ENCODE results near the gene SORCS2.

SORCS2 gene

DNA sequence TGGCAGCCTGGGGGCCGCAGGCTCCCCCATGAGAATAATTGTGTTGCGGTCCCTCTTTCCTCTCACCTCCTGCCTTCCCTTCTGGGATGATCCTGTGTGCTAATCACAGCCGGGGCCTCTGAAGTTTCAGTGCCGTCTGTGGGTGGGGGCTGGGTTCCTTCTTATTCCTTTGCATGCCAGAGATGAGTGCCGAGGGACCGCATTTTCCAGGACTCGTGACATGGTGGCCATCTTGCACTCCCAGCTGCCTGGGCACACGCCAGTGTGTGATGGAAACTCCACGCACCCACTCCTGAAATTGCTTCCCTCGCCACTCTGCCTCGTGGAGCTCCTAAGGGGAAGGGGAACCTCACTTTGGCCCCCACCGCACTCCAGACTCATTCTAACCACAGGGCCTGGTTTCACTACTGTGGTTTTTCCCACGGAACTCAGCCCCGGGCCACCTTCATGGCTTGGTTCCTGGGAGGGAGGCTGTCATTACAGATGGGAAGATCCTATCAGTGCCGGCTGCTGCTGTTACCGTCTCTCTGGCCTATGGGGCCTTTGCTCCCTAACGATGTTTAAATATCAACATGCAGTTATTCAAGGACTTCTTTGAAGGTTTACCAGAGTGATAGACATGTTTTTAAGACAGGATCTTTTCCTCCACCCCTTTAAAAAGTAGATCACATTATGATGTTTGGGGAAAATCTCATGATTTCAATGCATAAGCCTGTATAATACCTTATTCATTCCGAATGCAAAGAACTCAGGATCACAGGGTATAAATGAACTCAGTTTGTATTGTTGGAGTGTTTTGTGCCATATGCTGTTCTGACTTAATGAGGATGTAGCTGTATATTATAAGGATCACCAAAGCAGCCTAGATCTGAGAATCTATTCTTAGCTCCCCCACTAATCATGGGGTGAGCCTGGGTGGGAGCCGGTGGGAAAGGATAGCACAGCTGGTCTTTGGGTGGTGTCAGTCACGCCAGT lies 89.6 kb downstream of the SORCS2 start:
- in situ Hi-C loops (cut with MboI; ENCODE audit: low pct_unique_long_range_greater_than_20kb, low sequenced_read_pairs, unreplicated experiment): no loop called here
- TF ChIP-seq CTCF (IDR thresholded peaks at IDR 0.05; ENCODE audit: extremely low read depth, insufficient read depth, missing control alignments): no peak
- no peak for DNase-seq (ENCODE audit: low spot score)

DNA sequence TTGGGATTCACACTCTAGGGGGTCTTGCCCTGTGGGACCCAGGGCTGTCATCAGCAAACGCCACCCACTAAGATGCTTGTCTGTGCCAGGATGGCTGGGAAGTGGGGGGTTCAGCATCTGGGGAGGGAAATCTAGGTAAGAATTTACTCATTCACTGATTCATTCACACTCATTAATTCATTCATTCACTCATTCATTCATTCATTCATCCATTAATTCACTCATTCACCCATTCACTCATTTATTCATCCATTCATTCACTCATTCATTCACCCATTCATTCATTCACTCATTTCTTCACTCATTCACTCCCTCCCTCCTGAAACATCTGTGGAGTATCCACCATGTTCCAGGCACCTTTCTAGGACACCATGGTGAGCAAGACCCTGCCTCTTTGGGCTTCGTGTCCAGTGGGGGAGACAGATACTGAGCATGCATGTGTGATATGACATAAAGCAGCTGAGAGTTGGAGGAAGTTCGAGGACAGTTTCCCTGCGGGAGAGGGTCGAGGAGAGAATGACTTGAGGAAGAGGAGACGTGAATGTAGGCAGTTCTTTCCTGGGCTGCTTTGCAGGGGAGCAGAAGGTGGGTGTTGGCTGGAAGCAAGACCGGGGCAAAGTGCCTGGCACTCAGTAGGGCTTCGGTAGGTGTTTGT lies 90.6 kb downstream of the SORCS2 start:
- DNase-seq (ENCODE audit: low spot score): no peak
- in situ Hi-C loops (cut with MboI; ENCODE audit: low pct_unique_long_range_greater_than_20kb, low sequenced_read_pairs, unreplicated experiment): no loop called here
- no peak for TF ChIP-seq CTCF (IDR thresholded peaks at IDR 0.05; ENCODE audit: extremely low read depth, insufficient read depth, missing control alignments)

- no peak for TF ChIP-seq CTCF (IDR thresholded peaks at IDR 0.05; ENCODE audit: extremely low read depth, insufficient read depth, missing control alignments)
- DNase-seq (ENCODE audit: low spot score): no peak
- in situ Hi-C loops (cut with MboI; ENCODE audit: low pct_unique_long_range_greater_than_20kb, low sequenced_read_pairs, unreplicated experiment): no loop called here
These were observed 93.1 kb downstream of the SORCS2 start for GRCh38 chr4:7285244-7286094.

DNA sequence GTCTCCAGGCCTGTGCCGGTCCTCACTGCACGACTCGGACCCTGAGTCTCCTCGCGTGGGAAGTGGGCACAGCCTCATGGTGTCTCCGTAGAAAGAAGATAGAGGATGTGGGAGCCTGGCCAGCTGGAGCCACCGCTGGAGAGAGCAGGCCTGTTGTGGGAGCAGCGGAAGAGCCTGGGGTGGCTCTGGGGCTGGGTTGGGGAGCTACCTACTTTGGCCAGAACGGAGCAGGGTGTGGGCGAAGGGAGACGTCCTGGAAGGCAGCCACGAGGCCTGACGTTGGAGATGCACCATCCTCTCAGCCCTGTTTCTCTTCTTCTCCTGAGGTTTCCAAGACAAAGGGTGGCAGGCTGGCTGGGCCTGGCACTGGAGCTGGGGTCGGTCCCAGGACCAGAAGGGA lies 93.8 kb downstream of the SORCS2 start:
- in situ Hi-C loops (cut with MboI; ENCODE audit: low pct_unique_long_range_greater_than_20kb, low sequenced_read_pairs, unreplicated experiment): no loop called here
- no peak for TF ChIP-seq CTCF (IDR thresholded peaks at IDR 0.05; ENCODE audit: extremely low read depth, insufficient read depth, missing control alignments)
- DNase-seq (ENCODE audit: low spot score): no peak

DNA sequence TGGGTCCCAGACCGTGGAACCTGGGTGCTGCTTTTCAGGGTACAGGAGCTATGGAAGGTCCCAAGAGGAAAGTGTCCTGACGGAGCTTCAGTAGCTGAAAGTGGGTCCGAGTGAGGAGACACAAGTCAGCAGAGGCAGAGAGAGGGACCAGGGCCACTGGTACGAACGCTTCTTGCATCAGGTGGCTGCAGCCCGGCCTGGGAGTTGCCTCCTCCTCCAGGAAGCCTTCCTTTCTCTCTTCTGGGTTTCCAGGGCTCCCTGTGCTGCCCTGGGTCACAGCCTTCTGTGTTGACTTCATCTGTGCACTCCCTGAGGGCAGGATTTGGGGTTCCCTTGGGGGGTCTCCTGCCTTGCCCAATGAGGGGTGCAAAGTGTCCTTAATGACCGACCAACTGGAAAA lies 94.5 kb downstream of the SORCS2 start:
- TF ChIP-seq CTCF (IDR thresholded peaks at IDR 0.05; ENCODE audit: extremely low read depth, insufficient read depth, missing control alignments): no peak
- DNase-seq (ENCODE audit: low spot score): no peak
- in situ Hi-C loops (cut with MboI; ENCODE audit: low pct_unique_long_range_greater_than_20kb, low sequenced_read_pairs, unreplicated experiment): no loop called here

DNA sequence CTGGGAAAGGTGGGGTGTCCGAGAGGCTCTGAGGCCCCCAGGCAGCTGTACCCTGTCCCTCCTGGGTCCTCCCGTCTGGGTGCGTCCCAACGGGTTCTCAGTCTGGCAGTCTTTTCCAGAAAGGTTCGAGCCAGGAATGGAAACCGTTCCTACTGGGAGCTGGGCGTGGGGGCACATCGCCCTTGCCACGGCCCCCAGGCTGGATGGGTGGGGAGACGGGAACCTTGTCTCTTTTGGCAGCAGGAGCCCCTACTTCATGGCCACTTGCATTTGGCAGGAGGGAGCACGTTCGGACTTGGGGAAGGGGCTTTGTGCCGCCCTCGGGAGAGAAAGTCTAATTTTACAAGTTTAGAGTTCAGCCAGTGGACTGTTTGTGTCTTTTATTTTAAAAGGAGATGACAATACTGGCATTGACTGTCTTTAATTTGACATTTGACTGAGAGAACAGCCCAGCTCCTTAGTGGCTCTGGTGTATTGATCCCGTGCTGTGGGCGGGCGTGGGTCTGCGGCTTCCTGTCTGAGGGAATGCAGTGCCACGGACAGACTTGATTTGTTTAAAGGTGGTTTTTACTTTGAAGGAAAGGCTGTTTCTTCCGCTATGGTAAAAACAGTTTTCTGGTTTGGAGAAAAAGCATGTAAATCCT lies 95.1 kb downstream of the SORCS2 start:
- TF ChIP-seq CTCF (IDR thresholded peaks at IDR 0.05; ENCODE audit: extremely low read depth, insufficient read depth, missing control alignments): no peak
- DNase-seq (ENCODE audit: low spot score): no peak
- in situ Hi-C loops (cut with MboI; ENCODE audit: low pct_unique_long_range_greater_than_20kb, low sequenced_read_pairs, unreplicated experiment): no loop called here
